ENCODE data around the gene SREBF2. TPM values are rescaled to one million over a fixed set of nuclear protein-coding genes. Genes with fewer than 3 reads are reported as not detected.

Gene SREBF2
- total and polyA plus RNA-seq, 10 of the 15 experiments (the other 5 are each of a cell fraction or from before 2014, with no cell fraction given): 2.4 to 177 (median 78.8) TPM

GRCh38 chr22:41880653-41881052 is 47.7 kb downstream of the SREBF2 start:
- Histone ChIP-seq H3K36me3 (ENCODE audit: control insufficient read depth in 2 of 2, insufficient read depth in 2 of 2, low read length in 1 of 2) (peaks cover 48 to 60% of the 10 kb centered on the region in 2 experiments), H3K27ac (ENCODE audit: control insufficient read depth, insufficient read depth) (no peak overlapping the region), H2AFZ (ENCODE audit: control insufficient read depth, low read depth, low read length) (no peak overlapping the region), H3K9me3 (replicated peaks; ENCODE audit: control insufficient read depth, insufficient read depth, low read length) (no peaks in the 10 kb centered on the region), H3K4me2 (ENCODE audit: control insufficient read depth, insufficient read depth) (no peak overlapping the region), H3K79me2 (ENCODE audit: control insufficient read depth, insufficient read depth, low read length) (no peaks in the 10 kb centered on the region), H3K4me3 (no peak overlapping the region), H3K9ac (ENCODE audit: control insufficient read depth, insufficient read depth, low read length) (no peak overlapping the region), H3K4me1 (ENCODE audit: control insufficient read depth, insufficient read depth, low read length) (peaks cover 9% of the 10 kb centered on the region), H3K27me3 (replicated peaks in 1 of 2; ENCODE audit: control insufficient read depth in 2 of 2, insufficient read depth in 2 of 2, low read length in 1 of 2) (no peaks in the 10 kb centered on the region), H4K20me1 (ENCODE audit: control insufficient read depth, insufficient read depth) (no peaks in the 10 kb centered on the region)
- ATAC-seq (no peak), FAIRE-seq (no peak), DNase-seq (ENCODE audit: low read depth, low spot score) (no peak)
- ChIA-PET RAD21 (ENCODE audit: unreplicated experiment) (interaction anchor here (0.9 to 1.3 kb wide), 3 partner anchors 8 to 184 kb away, joined by 3 to 4 read pairs (median 3); no protein-coding TSS in a partner anchor), POLR2A (interaction anchor here (0.6 to 1.7 kb wide), 3 partner anchors 9 to 247 kb away, joined by 3 to 7 read pairs (median 6); no protein-coding TSS in a partner anchor), CTCF (interaction anchor here (1.1 to 2.2 kb wide), 4 partner anchors 18 to 214 kb away, joined by 3 to 7 read pairs (median 4); no protein-coding TSS in a partner anchor), SMC1A (ENCODE audit: uncharacterized antibody, unreplicated experiment) (interaction anchor here (1.1 to 1.5 kb wide), 3 partner anchors 18 to 48 kb away, joined by 3 to 7 read pairs (median 3); no protein-coding TSS in a partner anchor)
- BruUV-seq (replicated peaks): no TSS peak
- intact Hi-C loops (cut with micrococcal nuclease; ENCODE audit: unreplicated experiment): no loop called here
- TF ChIP-seq RUNX3 (IDR thresholded peaks at IDR 0.05; ENCODE audit: low read length) (no peak), TCF7 (IDR thresholded peaks at IDR 0.05; ENCODE audit: borderline replicate concordance) (no peak), SMC3 (IDR thresholded peaks at IDR 0.05; ENCODE audit: borderline replicate concordance, low read length) (no peak), NR2C2 (IDR thresholded peaks at IDR 0.05; ENCODE audit: borderline replicate concordance, control insufficient read depth, insufficient read length, low read depth) (no peak), KAT2A (conservative IDR thresholded peaks at IDR 0.05; ENCODE audit: control insufficient read depth, low read depth, low read length) (no peak), BCL3 (IDR thresholded peaks at IDR 0.05; ENCODE audit: borderline replicate concordance, insufficient read depth, low read depth, low read length, poor library complexity, severe bottlenecking) (no peak), RAD51 (IDR thresholded peaks at IDR 0.05) (no peak), FOXM1 (IDR thresholded peaks at IDR 0.05; ENCODE audit: low read depth, low read length) (no peak), SREBF2 (IDR thresholded peaks at IDR 0.05; ENCODE audit: low read length) (no peak)
- WGBS (ENCODE audit: insufficient coverage, insufficient replicate concordance, low lambda C conversion rate, missing lambda C conversion rate): 98% methylated on average over 16 of the region's 16 CpGs
- in situ Hi-C loops (cut with MboI): no loop called here
